ENCODE results near the gene FAM180B. TPM values are rescaled to one million over a fixed set of nuclear protein-coding genes. Genes with fewer than 3 reads are reported as not detected.
A peak's percentile ranks its signal among the peaks of the same experiment; 100 is the strongest.
"Not testable (repeated sequence)": the region's sequence is repeated elsewhere in the genome, so short reads cannot be mapped to it uniquely, and the experiment has no call there.

The FAM180B gene
- polyA plus RNA-seq, 4 donors = 0.11 to 4.0 (median 0.37) TPM

DNA sequence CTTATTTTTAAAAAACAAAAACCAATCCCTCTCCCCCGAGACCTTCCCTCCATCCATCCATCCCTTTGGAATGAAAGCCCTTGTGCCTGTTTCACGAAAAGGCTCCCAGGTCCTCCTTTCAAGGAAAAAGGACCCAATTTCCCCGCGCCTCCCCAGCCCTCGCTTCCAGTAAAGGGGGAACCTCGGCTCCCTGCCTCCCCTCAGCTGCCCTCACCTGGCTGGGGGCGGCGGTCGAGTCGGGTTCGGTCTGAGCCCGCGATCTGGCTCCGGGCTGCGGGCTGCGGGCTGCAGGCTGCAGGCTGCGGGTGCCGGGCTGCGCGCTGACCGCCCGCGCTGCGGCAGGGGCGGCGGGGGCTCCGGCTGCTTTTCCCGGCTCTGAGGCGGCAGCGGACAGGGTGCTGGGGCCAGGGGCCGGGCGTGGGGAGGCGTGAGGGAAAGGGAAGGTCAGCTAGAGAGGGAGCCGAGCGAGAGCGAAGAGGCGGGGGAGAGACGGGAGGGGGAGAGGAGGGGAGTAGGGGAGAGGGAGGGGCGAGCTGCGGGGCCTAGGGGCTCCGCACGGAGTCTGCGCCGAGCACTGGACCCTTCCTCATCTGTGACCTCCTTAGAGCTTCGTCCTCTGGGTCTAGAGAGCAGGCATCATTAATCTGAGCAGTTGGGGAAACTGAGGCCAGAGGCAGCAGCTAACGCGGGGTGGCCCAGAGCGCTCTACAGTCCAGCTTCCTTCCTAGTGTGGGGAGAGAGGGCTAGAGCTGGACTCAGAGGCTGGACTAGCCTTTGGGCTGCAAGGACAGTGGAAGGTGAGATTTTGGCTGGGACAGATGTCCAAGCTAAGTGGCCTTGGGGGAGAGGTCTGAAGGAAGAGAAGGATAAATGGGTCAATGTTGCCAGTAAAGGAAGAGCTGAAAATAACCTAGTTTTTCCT, 7.7 kb downstream of the FAM180B start, which contains the start of gene C1QTNF4:
TSS of gene C1QTNF4 (minus strand) at position 478 of the 922 bp plus-strand sequence. CDS start 3,601 bp downstream, outside the sequence.
- no peak for DNase-seq (ENCODE audit: low read depth in 4 of 4, low spot score in 3 of 4)

DNA sequence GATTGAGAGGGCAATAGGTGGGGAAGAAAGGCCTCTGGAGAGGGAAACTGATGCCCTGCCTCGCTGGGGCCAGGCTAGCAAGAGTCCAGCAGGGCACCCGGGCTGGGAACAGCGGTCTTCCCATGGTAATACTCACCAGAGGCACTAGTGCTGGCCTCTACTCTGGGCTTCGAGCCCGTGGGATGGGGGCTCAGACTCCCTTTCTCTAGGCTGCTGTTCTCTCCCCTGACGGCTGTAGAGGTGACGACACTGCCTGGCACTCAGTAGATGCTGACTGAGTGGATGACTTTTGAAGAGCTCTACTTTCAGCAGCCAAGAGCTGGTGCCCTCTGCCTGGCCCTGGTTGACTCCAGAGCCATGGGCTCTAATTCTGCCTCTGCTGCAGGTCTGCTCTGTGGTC, 8.6 kb downstream of the FAM180B start:
- DNase-seq (ENCODE audit: low read depth in 4 of 4, low spot score in 3 of 4) = no peak

DNA sequence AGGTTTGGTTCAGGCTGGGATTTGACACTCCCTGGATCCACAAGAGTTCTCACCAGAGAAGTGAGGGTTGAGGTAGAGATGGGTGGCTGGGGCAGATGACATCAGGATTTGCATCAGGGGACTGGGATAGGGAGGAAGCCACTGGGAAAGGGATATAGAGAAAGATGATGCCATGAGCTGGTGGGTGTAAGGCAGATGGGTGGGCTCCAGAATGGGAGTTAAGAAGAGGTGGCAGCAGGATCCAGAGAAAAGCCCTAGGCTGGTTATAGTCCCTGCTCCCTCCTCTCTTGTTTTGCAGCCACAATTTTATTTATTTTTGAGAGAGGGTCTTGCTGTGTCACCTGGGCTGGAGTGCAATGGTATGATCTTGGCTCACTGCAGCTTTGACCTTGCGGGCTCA, 9.5 kb downstream of the FAM180B start:
- no peak for DNase-seq (ENCODE audit: low read depth in 4 of 4, low spot score in 3 of 4)

DNA sequence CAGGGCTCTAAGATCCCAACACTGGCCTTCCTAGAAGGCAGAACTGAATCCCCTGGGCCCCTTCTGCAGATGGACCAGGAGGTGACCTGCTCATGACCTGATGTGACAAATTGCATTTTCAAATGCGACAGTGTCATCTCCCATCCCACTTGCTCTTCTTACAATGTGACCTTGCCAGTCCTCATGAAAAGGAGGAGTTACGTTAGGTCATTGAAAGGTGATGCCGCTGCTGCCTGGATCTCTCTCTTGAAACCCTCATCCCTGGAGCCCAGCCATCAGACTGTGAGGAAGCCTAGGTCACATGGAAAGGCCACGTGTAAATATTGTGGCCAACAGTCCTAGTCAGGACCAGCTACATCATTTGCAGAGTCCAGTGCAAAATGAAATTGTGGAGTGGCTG, 13.4 kb downstream of the FAM180B start:
- no peak for DNase-seq (ENCODE audit: low read depth in 4 of 4, low spot score in 3 of 4)

DNA sequence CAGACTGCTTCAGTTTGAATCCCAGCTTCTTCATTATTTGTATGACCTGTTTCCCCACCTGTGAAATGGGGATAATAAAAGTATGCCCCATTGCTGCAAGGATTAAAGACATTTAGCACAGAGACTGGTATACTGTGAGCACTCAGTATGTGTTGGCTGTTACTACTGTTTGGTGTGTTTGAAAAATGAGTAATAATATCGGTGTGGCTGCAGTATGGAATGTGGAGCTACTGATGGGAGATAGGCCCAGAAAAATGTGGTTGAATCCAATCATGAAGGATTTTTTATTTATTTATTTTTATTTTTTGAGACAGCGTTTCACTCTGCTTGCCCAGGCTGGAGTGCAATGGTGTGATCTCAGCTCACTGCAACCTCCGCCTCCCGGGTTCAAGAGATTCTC, 16.8 kb downstream of the FAM180B start:
- no peak for DNase-seq (ENCODE audit: low read depth in 4 of 4, low spot score in 3 of 4)

DNA sequence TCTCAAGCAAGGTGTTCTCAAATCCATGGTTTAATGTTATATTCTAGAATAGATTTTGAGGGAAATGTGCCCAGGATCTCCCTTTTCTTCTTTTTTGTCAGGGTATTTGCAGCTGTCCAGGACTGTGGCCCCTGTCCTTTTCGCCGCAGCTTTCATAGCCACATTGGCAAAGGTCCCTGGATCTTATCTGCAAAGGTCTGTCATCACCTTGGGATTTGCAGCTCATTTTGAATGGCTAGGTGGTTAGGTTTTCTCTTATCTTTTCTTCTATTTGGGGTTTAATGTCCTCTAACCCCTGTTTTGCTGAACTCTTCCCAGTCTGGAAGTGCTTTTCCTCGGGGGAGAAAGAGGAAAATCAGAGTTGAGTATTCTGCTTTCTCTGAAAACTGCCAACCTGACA, 19.4 kb downstream of the FAM180B start:
- DNase-seq (ENCODE audit: low read depth in 4 of 4, low spot score in 3 of 4) = no peak

DNA sequence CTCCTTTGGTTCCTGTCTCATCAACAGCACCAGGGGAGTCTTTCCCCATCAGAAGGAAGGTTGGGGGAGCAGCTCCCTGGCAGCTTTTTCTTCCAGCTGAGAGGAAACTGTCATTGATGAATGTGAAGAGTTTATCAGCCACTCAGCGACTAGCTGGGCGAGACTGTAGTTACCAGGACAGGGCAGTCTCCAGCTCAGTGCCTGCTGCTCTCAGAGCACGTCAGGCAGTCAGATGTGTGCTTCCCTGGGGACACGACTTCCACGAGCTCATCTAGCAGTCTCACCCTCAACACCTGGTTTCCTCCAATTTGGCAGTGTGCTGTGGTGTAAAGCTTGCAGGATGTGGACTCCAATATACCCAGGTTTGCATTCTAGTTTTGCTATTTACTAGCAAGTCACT, 20.3 kb downstream of the FAM180B start:
- no peak for DNase-seq (ENCODE audit: low read depth in 4 of 4, low spot score in 3 of 4)

DNA sequence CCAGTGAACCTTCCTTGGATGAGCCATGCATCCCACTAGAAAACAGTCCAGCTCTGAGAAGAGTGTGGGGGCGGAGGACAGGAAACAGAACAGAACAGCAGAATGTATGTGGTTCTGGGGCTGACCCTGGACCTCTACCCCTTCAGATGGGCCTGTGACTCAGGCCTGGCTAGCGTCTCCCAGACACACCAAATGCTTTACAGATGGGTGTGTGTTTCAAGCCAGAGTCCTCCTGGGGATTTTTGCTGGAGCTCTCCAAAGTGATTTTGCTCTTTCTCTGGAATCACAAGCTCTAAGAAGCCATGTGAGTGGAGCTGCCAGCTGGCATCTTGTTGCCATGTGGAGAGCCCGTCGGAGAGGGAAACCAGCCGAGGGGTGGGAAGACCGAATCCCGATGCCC, 20.9 kb downstream of the FAM180B start:
- DNase-seq (ENCODE audit: low read depth in 4 of 4, low spot score in 3 of 4) = no peak

DNA sequence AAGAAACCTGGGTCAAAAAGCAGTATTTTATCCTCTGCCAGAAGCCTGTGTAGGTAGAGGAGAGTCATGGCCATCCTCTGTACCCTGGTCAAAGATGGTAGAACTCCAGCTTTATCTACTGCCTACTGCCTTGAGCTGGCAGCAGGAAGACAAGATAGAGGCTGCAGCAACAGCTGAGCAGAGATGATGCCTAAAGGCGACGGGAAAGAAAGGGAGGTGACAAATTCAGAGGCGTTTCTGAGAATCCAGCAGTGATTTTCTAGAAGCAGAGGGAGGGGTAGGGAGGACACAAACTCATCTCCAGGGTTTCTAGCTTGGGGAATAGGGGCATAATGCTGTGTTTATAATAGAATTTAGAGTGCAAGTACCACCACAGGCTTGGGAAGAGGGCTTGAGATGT, 23.2 kb downstream of the FAM180B start:
- no peak for DNase-seq (ENCODE audit: low read depth in 4 of 4, low spot score in 3 of 4)

DNA sequence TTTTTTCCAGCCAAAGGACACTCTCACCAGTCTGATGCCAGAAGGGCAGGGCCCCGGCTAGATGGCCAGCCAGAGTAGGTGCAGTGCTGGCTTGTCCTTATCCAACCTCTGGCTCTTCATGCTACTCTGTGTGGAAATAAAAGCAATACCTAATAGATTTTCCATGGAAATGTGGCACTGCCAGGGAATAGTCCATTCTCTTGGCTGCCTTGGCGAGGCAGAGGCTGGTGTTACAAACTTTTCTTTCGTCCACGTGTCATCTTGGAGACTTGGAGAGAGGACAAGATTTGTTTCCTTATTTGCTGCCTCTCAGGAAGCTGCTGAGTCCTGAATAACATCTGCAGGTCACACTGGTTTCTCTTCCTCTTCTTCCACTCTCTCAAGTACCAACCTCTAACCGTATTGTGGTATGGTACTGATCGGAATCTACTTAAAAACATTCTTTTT, 24.9 kb downstream of the FAM180B start:
- DNase-seq (ENCODE audit: low read depth in 4 of 4, low spot score in 3 of 4) = no peak

DNA sequence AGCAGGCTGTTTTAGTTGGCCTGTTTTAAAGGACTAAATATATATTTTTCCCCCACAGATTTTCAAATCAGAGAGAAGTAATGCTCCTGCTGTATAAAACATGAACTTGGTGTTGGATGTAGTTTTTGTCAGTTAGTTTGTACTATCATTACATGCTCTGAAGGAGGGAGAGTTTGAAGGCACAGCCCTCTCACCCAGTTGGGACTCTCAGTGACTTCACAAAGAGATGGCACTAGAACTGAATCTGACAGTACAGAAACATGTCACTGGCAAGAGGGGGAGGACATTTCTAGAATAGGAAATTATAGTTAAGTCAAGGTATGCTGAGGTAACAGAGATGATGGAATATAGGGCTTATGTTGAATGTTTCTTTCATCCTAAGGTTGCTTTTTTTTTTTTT, 28.8 kb downstream of the FAM180B start:
- no peak for DNase-seq (ENCODE audit: low read depth in 4 of 4, low spot score in 3 of 4)

DNA sequence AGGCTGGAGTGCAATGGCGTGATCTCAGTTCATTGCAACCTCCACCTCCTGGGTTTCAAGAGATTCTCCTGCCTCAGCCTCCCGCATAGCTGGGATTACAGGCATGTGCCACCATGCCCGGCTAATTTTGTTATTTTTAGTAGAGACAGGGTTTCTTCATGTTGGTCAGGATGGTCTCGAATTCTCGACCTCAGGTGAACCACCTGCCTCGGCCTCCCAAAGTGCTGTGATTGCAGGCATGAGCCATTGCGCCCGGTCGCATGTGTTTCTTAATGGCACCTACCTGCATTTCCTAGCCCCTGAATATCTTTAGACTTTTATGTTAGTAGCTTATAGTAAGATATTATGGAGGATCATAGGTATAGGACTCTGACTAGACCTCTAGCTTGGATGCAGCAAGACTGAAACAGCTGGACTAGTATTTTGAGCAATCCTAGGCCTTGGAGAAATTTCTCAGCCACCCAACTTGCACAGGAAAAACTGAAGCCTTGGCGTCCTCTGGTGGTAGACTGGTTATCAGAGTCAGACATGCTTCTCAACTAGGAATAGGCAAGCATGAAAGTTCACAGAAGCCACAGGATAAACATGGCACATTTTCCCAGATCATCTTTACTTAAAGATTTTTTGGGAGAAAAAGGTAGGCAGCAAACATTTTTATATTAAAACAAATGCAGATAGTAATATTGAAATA, 30.4 kb downstream of the FAM180B start:
- DNase-seq (ENCODE audit: low read depth in 4 of 4, low spot score in 3 of 4) = peak in 1 of 4 donors; percentile 31

DNA sequence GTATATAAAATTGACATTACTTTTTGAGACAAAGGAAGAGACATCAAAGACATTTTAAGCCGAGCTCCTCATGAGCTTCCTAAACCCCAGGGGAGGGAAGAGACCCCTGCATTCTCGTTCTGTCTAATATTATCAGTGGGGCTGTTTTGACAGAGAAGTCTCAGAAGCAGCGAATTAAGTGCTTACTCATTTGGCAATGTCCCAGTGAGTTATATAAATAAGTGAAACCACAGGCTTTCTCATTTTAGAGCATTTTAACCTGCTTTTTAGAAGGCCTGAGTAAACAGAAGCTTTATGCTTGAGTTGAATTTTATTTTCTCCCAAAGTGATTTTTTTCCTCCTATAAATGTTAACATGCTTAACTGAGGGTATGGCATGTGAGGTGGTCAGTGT, 30.9 kb downstream of the FAM180B start:
- no peak for DNase-seq (ENCODE audit: low read depth in 4 of 4, low spot score in 3 of 4)

DNA sequence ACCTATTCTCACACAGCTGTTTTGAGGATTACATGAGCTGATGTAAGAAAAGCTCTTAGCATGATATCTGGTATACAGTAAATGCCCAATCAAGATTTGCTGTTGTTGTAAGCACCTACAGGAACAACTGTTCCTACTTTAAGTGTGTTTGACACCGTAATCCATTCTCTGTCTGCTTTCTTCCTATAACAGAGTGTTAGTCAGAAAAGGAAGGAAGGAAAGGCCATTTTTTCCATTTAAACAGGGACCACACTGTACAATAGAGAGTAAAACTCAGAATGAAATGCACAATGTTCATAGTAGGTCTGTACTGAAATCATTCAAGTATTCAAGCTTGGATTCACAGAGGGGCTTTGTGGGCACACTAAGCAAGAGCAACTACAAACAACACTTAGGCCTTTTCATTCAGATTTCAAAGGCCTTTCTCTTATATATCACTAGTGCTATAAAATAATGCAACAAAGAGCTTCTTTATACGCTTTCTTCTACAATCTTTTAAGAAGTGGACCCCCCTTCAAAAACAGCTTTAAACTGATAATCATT, 34.4 kb downstream of the FAM180B start:
- DNase-seq (ENCODE audit: low read depth in 4 of 4, low spot score in 3 of 4) = no peak

DNA sequence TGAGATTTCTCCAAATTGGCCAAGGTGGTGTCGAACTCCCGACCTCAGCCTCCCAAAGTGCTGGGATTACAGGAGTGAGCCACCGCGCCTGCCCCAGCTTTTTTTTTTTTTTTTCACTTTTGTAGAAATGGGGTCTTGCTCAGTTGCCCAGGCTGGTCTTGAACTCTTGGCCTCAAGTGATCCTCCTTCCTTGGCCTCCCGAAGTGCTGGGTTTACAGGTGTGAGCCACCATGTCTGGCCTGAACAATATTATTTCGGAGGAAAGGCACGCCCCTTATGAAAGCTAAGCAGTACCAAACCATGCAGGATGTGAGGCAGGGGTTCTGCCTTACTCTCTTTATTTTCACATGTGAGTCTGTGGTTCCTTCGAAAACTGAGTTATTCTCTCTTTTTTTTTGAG, 39.8 kb downstream of the FAM180B start:
- no peak for DNase-seq (ENCODE audit: low read depth in 4 of 4, low spot score in 3 of 4)

DNA sequence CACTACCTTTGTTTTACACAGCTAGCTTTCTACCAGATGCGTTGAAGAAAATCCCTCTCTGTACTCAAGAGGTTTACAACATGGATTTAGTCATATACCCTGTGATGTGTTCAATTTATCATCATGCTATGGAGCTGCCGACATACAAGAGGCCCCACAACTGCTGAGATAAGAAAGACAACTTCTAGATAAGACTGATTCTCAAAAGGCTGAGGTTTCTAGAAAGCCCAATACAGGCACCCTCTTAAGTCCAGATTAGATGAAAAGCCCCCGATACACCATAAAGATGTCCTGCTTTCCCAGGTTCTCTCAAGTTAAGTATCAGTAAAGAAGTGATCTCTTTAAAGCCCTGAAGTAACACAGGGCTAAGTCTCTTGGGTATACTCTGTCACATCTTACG, 41.5 kb downstream of the FAM180B start:
- no peak for DNase-seq (ENCODE audit: low read depth in 4 of 4, low spot score in 3 of 4)

DNA sequence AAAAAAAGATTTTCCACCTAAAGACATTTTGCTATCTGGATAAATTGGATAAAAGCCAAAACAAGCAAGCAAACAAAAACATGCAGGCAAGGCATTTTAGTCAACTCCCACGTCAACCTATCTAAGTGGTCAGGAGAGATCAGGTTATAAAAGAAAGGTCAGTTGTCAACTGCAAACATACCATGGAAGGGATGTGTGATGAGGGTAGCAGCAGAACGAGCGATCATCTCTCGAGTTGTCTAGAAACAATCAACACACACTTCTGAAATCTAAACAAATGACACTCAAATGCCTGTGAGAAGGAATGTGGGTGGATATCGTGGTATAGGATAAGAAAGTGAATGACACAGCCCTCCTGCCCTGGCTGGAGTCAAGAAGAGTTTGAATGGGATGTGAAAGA, 45.0 kb downstream of the FAM180B start:
- no peak for DNase-seq (ENCODE audit: low read depth in 4 of 4, low spot score in 3 of 4)

DNA sequence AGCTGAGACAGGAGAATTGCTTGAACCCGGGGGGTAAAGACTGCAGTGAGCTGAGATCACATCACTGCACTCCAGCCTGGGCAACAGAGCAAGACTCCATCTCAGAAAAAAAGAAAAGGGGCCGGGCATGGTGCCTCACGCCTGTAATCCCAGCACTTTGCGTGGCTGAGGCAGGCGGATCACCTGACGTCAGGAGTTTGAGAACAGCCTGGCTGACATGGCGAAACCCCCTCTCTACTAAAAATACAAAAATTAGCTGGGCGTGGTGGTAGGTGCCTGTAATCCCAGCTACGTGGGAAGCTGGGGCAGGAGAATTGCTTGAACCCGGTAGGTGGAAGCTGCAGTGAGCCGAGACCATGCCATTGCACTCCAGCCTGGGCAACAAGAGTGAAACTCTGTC, 49.9 kb downstream of the FAM180B start:
- not testable (repeated sequence) for DNase-seq (ENCODE audit: low read depth in 4 of 4, low spot score in 3 of 4)

Measured in left renal pelvis (tissue), 4 donors.